Tibial nerve (tissue), 4 donors: ENCODE results near the gene CDKN1A. TPM values are rescaled to one million over a fixed set of nuclear protein-coding genes. Genes with fewer than 3 reads are reported as not detected.

ENCODE experiments used
- DNase-seq, 2 donors: peaks; one replicate each; pipeline ENCODE4 v3.0.0-alpha.2; 2019; ENCODE audit warnings: low spot score in 2 of 2
- H3K27ac ChIP-seq, 4 donors: fragments of 200-600 bp; sonication (generic) in 3 of 4; one replicate each; pipeline ENCODE4 v1.5.1; 2017 to 2019; ENCODE audit warnings: mild to moderate bottlenecking in 1 of 4
- H3K27me3 ChIP-seq, 2 donors: fragments of 200-600 bp; sonication (generic) in 1 of 2; one replicate each; pipeline versions ENCODE4 v1.5.1 to v1.6.0; 2017 to 2019
- H3K36me3 ChIP-seq, 3 donors: fragments of 200-600 bp; sonication (generic); one replicate each; pipeline ENCODE4 v1.5.1; 2018 to 2019
- H3K4me1 ChIP-seq, 4 donors: fragments of 200-600 bp; sonication (generic) in 3 of 4; one replicate each; pipeline ENCODE4 v1.5.1; 2017 to 2019
- H3K4me3 ChIP-seq, 4 donors: fragments of 200-600 bp; sonication (generic) in 3 of 4; one replicate each; pipeline ENCODE4 v1.5.1; 2017 to 2019; ENCODE audit warnings: mild to moderate bottlenecking in 1 of 4, moderate library complexity in 1 of 4
- H3K9me3 ChIP-seq, 4 donors: fragments of 200-600 bp; sonication (generic) in 3 of 4; one replicate each; pipeline ENCODE4 v1.5.1; 2017 to 2019
- CTCF ChIP-seq, 5 experiments: fragments of 200-600 bp in 3 of 5; fragments of 450-650 bp in 2 of 5; sonication (generic) in 3 of 5; IDR thresholded peaks; one replicate each; pipeline ENCODE4 v1.5.1; 2016 to 2019; ENCODE audit warnings: antibody characterized with exemption in 5 of 5, mild to moderate bottlenecking in 3 of 5, moderate library complexity in 2 of 5
- EP300 ChIP-seq, 2 donors: sonication (generic); formaldehyde crosslinking; IDR thresholded peaks; one replicate each; pipeline ENCODE4 v1.6.1; 2017; ENCODE audit warnings: antibody characterized with exemption in 2 of 2, mild to moderate bottlenecking in 1 of 2
- POLR2A ChIP-seq, 2 donors: fragments of 450-650 bp; IDR thresholded peaks; one replicate each; pipeline ENCODE4 v1.6.1; 2017; ENCODE audit warnings: antibody characterized with exemption in 2 of 2, mild to moderate bottlenecking in 2 of 2, moderate library complexity in 2 of 2
- whole genome bisulfite sequencing, 2 donors: methylation state at CpG; one replicate each; pipeline ENCODE4 v1.1.5; 2018; 5-methylcytosine and 5-hydroxymethylcytosine counted together
- total RNA-seq, 4 donors: library from RNA; depleted of rRNA; stranded (reverse); fragments of >200 nt; gene quantifications; one replicate each; pipeline ENCODE4 v1.1.0, GENCODE V29; 2016

The CDKN1A gene
- total RNA-seq, 4 donors from 2014 or later, result 112 to 142 (median 124) TPM

GRCh38 chr6:36656441-36656840 is 22.1 kb upstream of the CDKN1A start:
- Histone ChIP-seq H3K27ac (no peak overlapping the region), H3K4me1 (peaks cover 0 to 16% (median 3%) of the 10 kb centered on the region in 4 donors), H3K36me3 (no peaks in the 10 kb centered on the region), H3K27me3 (no peaks in the 10 kb centered on the region), H3K9me3 (no peaks in the 10 kb centered on the region), H3K4me3 (no peak overlapping the region)
- 72 to 75% methylated on average over 5 of the region's 5 CpGs for WGBS, 2 donors
- DNase-seq, result no peak
- TF ChIP-seq CTCF (IDR thresholded peaks at IDR 0.05) (no peak), EP300 (IDR thresholded peaks at IDR 0.05) (no peak), POLR2A (IDR thresholded peaks at IDR 0.05) (no peak)

GRCh38 chr6:36657271-36657670 is 21.2 kb upstream of the CDKN1A start:
- DNase-seq, result no peak
- H3K27ac ChIP-seq, result no peak overlapping the region
- no peak overlapping the region for H3K4me3 ChIP-seq
- H3K4me1 ChIP-seq, result peaks cover 0 to 16% (median 3%) of the 10 kb centered on the region in 4 donors
- no peaks in the 10 kb centered on the region for H3K27me3 ChIP-seq
- H3K9me3 ChIP-seq, result no peaks in the 10 kb centered on the region
- H3K36me3 ChIP-seq, result no peaks in the 10 kb centered on the region
- WGBS, 2 donors, result 92 to 93% methylated on average over 1 of the region's 1 CpG
- TF ChIP-seq EP300 (IDR thresholded peaks at IDR 0.05) (no peak), CTCF (IDR thresholded peaks at IDR 0.05) (no peak), POLR2A (IDR thresholded peaks at IDR 0.05) (no peak)

GRCh38 chr6:36657942-36658544 is 20.5 kb upstream of the CDKN1A start:
- Histone ChIP-seq H3K27me3 (no peaks in the 10 kb centered on the region), H3K4me3 (no peak overlapping the region), H3K9me3 (no peaks in the 10 kb centered on the region), H3K4me1 (peaks cover 0 to 16% (median 5%) of the 10 kb centered on the region in 4 donors), H3K36me3 (no peaks in the 10 kb centered on the region), H3K27ac (no peak overlapping the region)
- TF ChIP-seq POLR2A (IDR thresholded peaks at IDR 0.05), result no peak
- TF ChIP-seq EP300 (IDR thresholded peaks at IDR 0.05), result no peak
- no peak for TF ChIP-seq CTCF (IDR thresholded peaks at IDR 0.05)
- 56 to 75% methylated on average over 1 of the region's 1 CpG for WGBS, 2 donors
- no peak for DNase-seq

GRCh38 chr6:36659271-36659670 is 19.2 kb upstream of the CDKN1A start:
- 50 to 64% methylated on average over 1 of the region's 1 CpG for WGBS, 2 donors
- Histone ChIP-seq H3K4me3 (no peak overlapping the region), H3K4me1 (peaks cover 0 to 16% (median 5%) of the 10 kb centered on the region in 4 donors), H3K9me3 (no peaks in the 10 kb centered on the region), H3K27me3 (no peaks in the 10 kb centered on the region), H3K36me3 (no peaks in the 10 kb centered on the region), H3K27ac (no peak overlapping the region)
- TF ChIP-seq CTCF (IDR thresholded peaks at IDR 0.05) (no peak), POLR2A (IDR thresholded peaks at IDR 0.05) (no peak), EP300 (IDR thresholded peaks at IDR 0.05) (no peak)
- DNase-seq, result no peak

GRCh38 chr6:36660771-36661471 is 17.6 kb upstream of the CDKN1A start:
- H3K27me3 ChIP-seq, result no peaks in the 10 kb centered on the region
- TF ChIP-seq POLR2A (IDR thresholded peaks at IDR 0.05), result no peak
- peak in 1 of 2 donors; percentile 61 for TF ChIP-seq EP300 (IDR thresholded peaks at IDR 0.05)
- TF ChIP-seq CTCF (IDR thresholded peaks at IDR 0.05), result no peak
- H3K36me3 ChIP-seq, result no peaks in the 10 kb centered on the region
- H3K27ac ChIP-seq, result no peak overlapping the region
- peaks cover 0 to 16% (median 5%) of the 10 kb centered on the region in 4 donors for H3K4me1 ChIP-seq
- no peaks in the 10 kb centered on the region for H3K9me3 ChIP-seq
- peak overlapping the region; percentile 1 to 36 (median 20) for H3K4me3 ChIP-seq
- DNase-seq, result no peak
- WGBS, 2 donors, result 23 to 29% methylated on average over 30 to 42 of the region's 44 CpGs
